Measurements from ENCODE around the gene NCK2. TPM values are rescaled to one million over a fixed set of nuclear protein-coding genes. Genes with fewer than 3 reads are reported as not detected.

The NCK2 gene
- total and polyA plus RNA-seq, 4 donors: 19.3 to 54.4 (median 33.9) TPM

GRCh38 chr2:105903051-105903674 lies 158.5 kb downstream of the NCK2 start:
- DNase-seq (no peak), ATAC-seq (ENCODE audit: insufficient read depth, low FRiP score) (no peak)
- peaks cover 0 to 3% (median 0%) of the 10 kb centered on the region in 4 donors for H3K36me3 ChIP-seq (ENCODE audit: control insufficient read depth in 4 of 4, insufficient read depth in 4 of 4, low read length in 4 of 4)
- no peak overlapping the region for H3K4me3 ChIP-seq
- no peak overlapping the region for H3K27ac ChIP-seq (ENCODE audit: low read depth in 1 of 2, low read length in 1 of 2)
- WGBS, 2 donors: 96 to 97% methylated on average over 7 of the region's 7 CpGs
- peaks cover 0 to 5% (median 2%) of the 10 kb centered on the region in 4 donors for H3K9me3 ChIP-seq (ENCODE audit: control insufficient read depth in 4 of 4, insufficient read depth in 3 of 4, low read length in 3 of 4)
- no peak overlapping the region for H3K9ac ChIP-seq (ENCODE audit: insufficient read depth in 1 of 2, low read length in 2 of 2)
- peaks cover 0 to 6% (median 1%) of the 10 kb centered on the region in 5 donors for H3K4me1 ChIP-seq (ENCODE audit: control insufficient read depth in 5 of 5, insufficient read depth in 5 of 5, low read length in 5 of 5)
- TF ChIP-seq CTCF (IDR thresholded peaks at IDR 0.05; ENCODE audit: control extremely low read depth, extremely low read depth): no peak
- no peaks in the 10 kb centered on the region for H3K27me3 ChIP-seq (ENCODE audit: control insufficient read depth in 3 of 3, insufficient read depth in 3 of 3, low read length in 2 of 3)

- Histone ChIP-seq H3K27me3 (ENCODE audit: control insufficient read depth in 3 of 3, insufficient read depth in 3 of 3, low read length in 2 of 3) (no peaks in the 10 kb centered on the region), H3K9me3 (ENCODE audit: control insufficient read depth in 4 of 4, insufficient read depth in 3 of 4, low read length in 3 of 4) (peaks cover 0 to 5% (median 1%) of the 10 kb centered on the region in 4 donors), H3K9ac (ENCODE audit: insufficient read depth in 1 of 2, low read length in 2 of 2) (no peak overlapping the region), H3K27ac (ENCODE audit: low read depth in 1 of 2, low read length in 1 of 2) (no peak overlapping the region), H3K4me3 (no peak overlapping the region), H3K36me3 (ENCODE audit: control insufficient read depth in 4 of 4, insufficient read depth in 4 of 4, low read length in 4 of 4) (no peaks in the 10 kb centered on the region), H3K4me1 (ENCODE audit: control insufficient read depth in 5 of 5, insufficient read depth in 5 of 5, low read length in 5 of 5) (peaks cover 0 to 6% (median 4%) of the 10 kb centered on the region in 5 donors)
- no peak for DNase-seq
- WGBS, 2 donors: 76 to 80% methylated on average over 2 of the region's 2 CpGs
- no peak for TF ChIP-seq CTCF (IDR thresholded peaks at IDR 0.05; ENCODE audit: control extremely low read depth, extremely low read depth)
- ATAC-seq (ENCODE audit: insufficient read depth, low FRiP score): no peak
Measured at GRCh38 chr2:105904938-105905337, 160.2 kb downstream of the NCK2 start.

- Histone ChIP-seq H3K27ac (ENCODE audit: low read depth in 1 of 2, low read length in 1 of 2) (no peak overlapping the region), H3K27me3 (ENCODE audit: control insufficient read depth in 3 of 3, insufficient read depth in 3 of 3, low read length in 2 of 3) (no peaks in the 10 kb centered on the region), H3K4me3 (no peak overlapping the region), H3K36me3 (ENCODE audit: control insufficient read depth in 4 of 4, insufficient read depth in 4 of 4, low read length in 4 of 4) (no peaks in the 10 kb centered on the region), H3K4me1 (ENCODE audit: control insufficient read depth in 5 of 5, insufficient read depth in 5 of 5, low read length in 5 of 5) (peaks cover 0 to 10% (median 4%) of the 10 kb centered on the region in 5 donors), H3K9ac (ENCODE audit: insufficient read depth in 1 of 2, low read length in 2 of 2) (no peak overlapping the region), H3K9me3 (ENCODE audit: control insufficient read depth in 4 of 4, insufficient read depth in 3 of 4, low read length in 3 of 4) (peaks cover 0 to 3% (median 0%) of the 10 kb centered on the region in 4 donors)
- no peak for TF ChIP-seq CTCF (IDR thresholded peaks at IDR 0.05; ENCODE audit: control extremely low read depth, extremely low read depth)
- WGBS, 2 donors: 74 to 80% methylated on average over 3 of the region's 3 CpGs
- DNase-seq: no peak
- ATAC-seq (ENCODE audit: insufficient read depth, low FRiP score): no peak
Measured at GRCh38 chr2:105906481-105906880, 161.8 kb downstream of the NCK2 start.
